CD14-positive monocyte (primary cell): ENCODE data around the gene CADM2. TPM values are rescaled to one million over a fixed set of nuclear protein-coding genes. Genes with fewer than 3 reads are reported as not detected.

Experiments used
- DNase-seq, 3 donors: peaks; one replicate each; pipeline ENCODE4 v3.0.0-alpha.2; 2011 to 2022
- H2AFZ ChIP-seq: 2 replicates; pipeline ENCODE4 v1.6.0; 2012; ENCODE audit warnings: mild to moderate bottlenecking, low read depth, low read length, inconsistent platforms; ENCODE audit not compliant: insufficient read depth, poor library complexity, severe bottlenecking
- H3K27ac ChIP-seq, 2 donors: 1 replicate in 1 of 2; 2 replicates in 1 of 2; pipeline ENCODE4 v1.5.1; 2012 to 2013; ENCODE audit warnings: low read length in 2 of 2, control low read depth in 1 of 2, inconsistent platforms in 1 of 2, low read depth in 1 of 2, mild to moderate bottlenecking in 1 of 2
- H3K27me3 ChIP-seq, 2 donors: one replicate each; pipeline versions ENCODE4 v1.6.0 to v1.6.1; 2011 to 2013; ENCODE audit warnings: low read length in 2 of 2; ENCODE audit not compliant: control insufficient read depth in 2 of 2, insufficient read depth in 2 of 2
- H3K36me3 ChIP-seq, 2 donors: replicated peaks in 1 of 2; 1 replicate in 1 of 2; 2 replicates in 1 of 2; pipeline versions ENCODE4 v1.5.1 to v1.6.1; 2012 to 2013; ENCODE audit warnings: low read length in 2 of 2, control low read depth in 1 of 2, inconsistent platforms in 1 of 2, mild to moderate bottlenecking in 1 of 2; ENCODE audit not compliant: insufficient read depth in 2 of 2, control insufficient read depth in 1 of 2
- H3K4me1 ChIP-seq, 2 donors: 1 replicate in 1 of 2; 2 replicates in 1 of 2; pipeline versions ENCODE4 v1.5.1 to v1.6.1; 2012 to 2013; ENCODE audit warnings: low read length in 2 of 2, control low read depth in 1 of 2, inconsistent platforms in 1 of 2, mild to moderate bottlenecking in 1 of 2, moderate library complexity in 1 of 2; ENCODE audit not compliant: insufficient read depth in 2 of 2, control insufficient read depth in 1 of 2
- H3K4me2 ChIP-seq: replicated peaks from 2 replicates; pipeline ENCODE3; 2012; ENCODE audit warnings: low read length, moderate library complexity, mild to moderate bottlenecking; ENCODE audit not compliant: poor library complexity, severe bottlenecking; ENCODE audit errors: extremely low read depth
- H3K4me3 ChIP-seq, 3 experiments: fragments of 200-600 bp in 1 of 3; sonication (generic) in 1 of 3; replicated peaks in 1 of 3; 1 replicate in 2 of 3; 2 replicates in 1 of 3; pipeline ENCODE4 v1.5.1; 2011 to 2013; ENCODE audit warnings: low read length in 3 of 3, mild to moderate bottlenecking in 3 of 3, control low read depth in 2 of 3, low read depth in 2 of 3, inconsistent platforms in 1 of 3, moderate library complexity in 1 of 3
- H3K79me2 ChIP-seq: 2 replicates; pipeline ENCODE4 v1.6.0; 2012; ENCODE audit warnings: mild to moderate bottlenecking, control low read depth, inconsistent platforms, low read length, moderate library complexity; ENCODE audit not compliant: insufficient read depth
- H3K9ac ChIP-seq: 2 replicates; pipeline ENCODE4 v1.6.0; 2017; ENCODE audit warnings: low read length, mild to moderate bottlenecking; ENCODE audit not compliant: insufficient read depth, poor library complexity, severe bottlenecking
- H3K9me3 ChIP-seq, 2 donors: replicated peaks in 1 of 2; 1 replicate in 1 of 2; 2 replicates in 1 of 2; pipeline versions ENCODE4 v1.5.1 to v1.6.1; 2012 to 2013; ENCODE audit warnings: low read length in 2 of 2, control low read depth in 1 of 2; ENCODE audit not compliant: control insufficient read depth in 1 of 2, insufficient read depth in 1 of 2
- H4K20me1 ChIP-seq: 2 replicates; pipeline ENCODE4 v1.6.0; 2012; ENCODE audit warnings: mild to moderate bottlenecking, low read length, control low read depth, moderate library complexity; ENCODE audit not compliant: insufficient read depth
- H3K27ac Mint-ChIP-seq, 7 donors: one replicate each; pipeline ENCODE4 v1.8.0; 2020; ENCODE audit warnings: mild to moderate bottlenecking in 7 of 7, mixed read lengths in 7 of 7, moderate library complexity in 6 of 7, inconsistent platforms in 2 of 7
- H3K27me3 Mint-ChIP-seq, 3 donors: one replicate each; pipeline ENCODE4 v1.8.0; 2021 to 2022; ENCODE audit warnings: low read depth in 3 of 3, mild to moderate bottlenecking in 3 of 3, mixed read lengths in 3 of 3, moderate library complexity in 3 of 3, inconsistent platforms in 1 of 3
- H3K36me3 Mint-ChIP-seq, 2 donors: one replicate each; pipeline ENCODE4 v1.8.0; 2020; ENCODE audit warnings: mixed read lengths in 2 of 2, inconsistent platforms in 1 of 2, mild to moderate bottlenecking in 1 of 2
- H3K4me1 Mint-ChIP-seq: one replicate; pipeline ENCODE4 v1.8.0; 2020; ENCODE audit warnings: mild to moderate bottlenecking, mixed read lengths
- H3K4me3 Mint-ChIP-seq, 2 donors: one replicate each; pipeline ENCODE4 v1.8.0; 2020; ENCODE audit warnings: mild to moderate bottlenecking in 2 of 2, mixed read lengths in 2 of 2, moderate library complexity in 1 of 2
- H3K9me3 Mint-ChIP-seq, 7 donors: one replicate each; pipeline ENCODE4 v1.8.0; 2020 to 2022; ENCODE audit warnings: mixed read lengths in 7 of 7, mild to moderate bottlenecking in 6 of 7, moderate library complexity in 6 of 7, inconsistent platforms in 2 of 7
- CTCF ChIP-seq: fragments of 200-600 bp; IDR thresholded peaks from one replicate; pipeline ENCODE4 v1.8.0; 2022; ENCODE audit warnings: antibody characterized with exemption, mild to moderate bottlenecking
- WGBS: methylation state at CpG from one replicate; pipeline ENCODE4 v1.1.5; 2013; ENCODE audit warnings: missing lambda C conversion rate; ENCODE audit not compliant: insufficient coverage; 5-methylcytosine and 5-hydroxymethylcytosine counted together
- intact Hi-C, 2 donors: fragments of 100-400 bp; cut with micrococcal nuclease; formaldehyde crosslinking; loops; one replicate each; pipeline versions ENCODE4 v1.15.0 to v1.15.1; 2023
- polyA plus RNA-seq, 3 donors: library from polyadenylated mRNA; depleted of rRNA in 1 of 3; unstranded in 2 of 3; stranded (reverse) in 1 of 3; fragments of 300-500 nt in 2 of 3; fragments of >200 nt in 1 of 3; fragmentation: Illumina TruSeq in 2 of 3; gene quantifications; 1 replicate in 2 of 3; 2 replicates in 1 of 3; pipeline ENCODE4 v1.2.3, GENCODE V29; 2012 to 2021

CADM2 gene
- polyA plus RNA-seq, 3 donors, result not detected

DNA sequence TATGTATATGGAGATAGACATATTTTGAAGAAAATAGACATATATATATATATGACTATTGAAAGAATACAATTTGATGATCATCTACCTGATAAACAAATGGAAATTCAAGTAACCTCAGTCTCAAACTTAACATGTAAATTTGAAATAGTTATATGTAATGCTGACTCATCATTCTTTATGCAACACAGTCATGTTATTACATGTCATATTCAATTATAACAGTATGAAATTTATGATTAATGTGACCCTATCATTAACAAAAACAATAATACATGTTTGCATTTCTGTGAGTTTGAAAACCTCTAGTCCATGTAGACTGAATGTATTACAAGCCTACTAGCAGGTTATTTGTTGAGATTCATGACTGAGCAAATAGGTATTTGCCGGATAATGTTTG is 204.1 kb downstream of the CADM2 start:
- intact Hi-C loops, result no loop called here
- H3K27ac ChIP-seq, result no peak overlapping the region
- no peaks in the 10 kb centered on the region for H3K79me2 ChIP-seq
- H3K4me1 Mint-ChIP-seq, result no peaks in the 10 kb centered on the region
- no peak overlapping the region for H3K9ac ChIP-seq
- H2AFZ ChIP-seq, result no peak overlapping the region
- H3K27me3 ChIP-seq, result no peaks in the 10 kb centered on the region
- H3K9me3 Mint-ChIP-seq, result peaks cover 0 to 9% (median 2%) of the 10 kb centered on the region in 7 donors
- H3K36me3 ChIP-seq, result no peaks in the 10 kb centered on the region
- WGBS, result 100% methylated on average over 1 of the region's 1 CpG
- H3K27me3 Mint-ChIP-seq, result no peaks in the 10 kb centered on the region
- no peak overlapping the region for H3K4me2 ChIP-seq
- no peaks in the 10 kb centered on the region for H3K9me3 ChIP-seq
- no peak overlapping the region for H3K4me3 Mint-ChIP-seq
- DNase-seq, result no peak
- TF ChIP-seq CTCF, result no peak
- H3K27ac Mint-ChIP-seq, result no peak overlapping the region
- H3K4me3 ChIP-seq, result no peak overlapping the region
- no peaks in the 10 kb centered on the region for H4K20me1 ChIP-seq
- H3K4me1 ChIP-seq, result no peaks in the 10 kb centered on the region
- H3K36me3 Mint-ChIP-seq, result no peaks in the 10 kb centered on the region

GRCh38 chr3:85164436-85164835 is 205.6 kb downstream of the CADM2 start:
- H3K79me2 ChIP-seq, result no peaks in the 10 kb centered on the region
- Mint-ChIP-seq H3K4me3 (no peak overlapping the region), H3K27me3 (no peaks in the 10 kb centered on the region), H3K9me3 (peaks cover 0 to 7% (median 2%) of the 10 kb centered on the region in 7 donors), H3K27ac (no peak overlapping the region), H3K4me1 (no peaks in the 10 kb centered on the region), H3K36me3 (no peaks in the 10 kb centered on the region)
- no CpG with 5 or more reads among the region's 1 CpG for WGBS
- H3K9ac ChIP-seq, result no peak overlapping the region
- no peak for DNase-seq
- TF ChIP-seq CTCF, result no peak
- no peaks in the 10 kb centered on the region for H3K9me3 ChIP-seq
- no peak overlapping the region for H3K4me2 ChIP-seq
- no peak overlapping the region for H3K4me3 ChIP-seq
- H4K20me1 ChIP-seq, result no peaks in the 10 kb centered on the region
- no peaks in the 10 kb centered on the region for H3K27me3 ChIP-seq
- H3K4me1 ChIP-seq, result no peaks in the 10 kb centered on the region
- no peak overlapping the region for H3K27ac ChIP-seq
- intact Hi-C loops, result no loop called here
- H2AFZ ChIP-seq, result no peak overlapping the region
- H3K36me3 ChIP-seq, result no peaks in the 10 kb centered on the region
